Activated CD8-positive, alpha-beta memory T cell treated with anti-CD3 and anti-CD28 coated beads, Interleukin-2, amount 50 U/mL, for 48 hours (primary cell): ENCODE measurements around the gene ENDOV.

Experiments used
- DNase-seq: peaks from one replicate; pipeline ENCODE4 v3.0.0-alpha.2; 2020

The ENDOV gene

DNA sequence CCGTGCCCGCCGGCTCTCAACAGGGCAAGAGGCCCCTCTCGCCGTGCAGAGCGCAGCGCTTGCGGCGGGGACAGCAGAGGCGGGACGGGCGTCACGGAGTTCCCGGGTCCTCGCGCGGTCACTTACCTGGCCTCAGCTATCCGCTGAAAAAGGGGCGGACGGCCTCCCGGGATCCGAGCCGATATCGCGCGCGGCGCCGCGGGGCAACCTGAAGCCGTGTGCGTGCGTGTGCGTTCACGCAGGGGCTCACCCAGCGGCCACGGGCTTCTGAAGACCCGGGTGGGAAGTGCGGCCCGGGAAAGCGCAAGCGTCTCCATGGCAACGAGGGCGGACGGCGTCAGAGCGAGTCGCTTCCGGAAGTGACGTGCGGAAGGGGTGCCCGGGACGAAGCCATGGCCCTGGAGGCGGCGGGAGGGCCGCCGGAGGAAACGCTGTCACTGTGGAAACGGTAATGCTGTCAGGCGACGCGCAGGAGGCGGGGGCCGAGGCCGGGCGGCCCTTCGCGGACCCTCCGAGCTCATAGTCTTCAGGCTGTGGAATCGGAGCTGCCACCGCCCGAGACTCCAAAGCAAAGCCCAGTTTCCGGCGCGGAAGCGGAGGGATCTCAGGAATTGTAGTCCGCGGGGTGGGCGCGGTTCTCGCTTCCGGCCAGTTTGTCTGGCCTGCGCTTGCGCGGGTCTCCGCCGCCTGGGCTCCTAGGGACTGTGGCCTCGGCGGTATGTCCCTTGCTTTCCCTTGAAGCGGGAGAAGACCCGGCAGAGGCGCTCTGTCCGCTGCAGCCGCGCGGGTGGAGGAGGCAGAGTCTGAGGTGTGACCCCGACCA, at the start of gene ENDOV:
TSS of gene ENDOV (plus strand) at position 365 of the 823 bp plus-strand sequence. CDS start at position 393, 28 bp downstream.
- DNase-seq: peak; percentile 95

DNA sequence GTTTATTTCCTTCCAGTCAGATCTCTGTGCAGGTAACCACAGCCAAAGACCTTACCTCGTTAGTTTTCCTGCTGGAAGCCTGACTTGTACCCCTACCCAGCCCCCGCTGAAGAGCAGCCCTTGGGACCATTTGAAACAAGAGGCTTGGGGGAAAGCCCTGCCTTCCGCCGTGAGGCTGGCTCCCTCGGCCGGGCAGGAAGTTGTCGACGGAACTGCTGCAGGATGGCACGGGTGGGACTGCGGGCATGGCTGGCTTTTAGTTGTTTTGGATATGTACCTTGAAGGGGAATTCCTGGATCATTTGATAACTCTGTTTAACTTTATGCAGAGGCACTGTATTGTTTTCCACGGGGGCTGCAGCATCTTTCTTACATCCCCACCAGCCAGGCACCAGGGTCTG, 49.0 kb upstream of the ENDOV start:
- DNase-seq: no peak

DNA sequence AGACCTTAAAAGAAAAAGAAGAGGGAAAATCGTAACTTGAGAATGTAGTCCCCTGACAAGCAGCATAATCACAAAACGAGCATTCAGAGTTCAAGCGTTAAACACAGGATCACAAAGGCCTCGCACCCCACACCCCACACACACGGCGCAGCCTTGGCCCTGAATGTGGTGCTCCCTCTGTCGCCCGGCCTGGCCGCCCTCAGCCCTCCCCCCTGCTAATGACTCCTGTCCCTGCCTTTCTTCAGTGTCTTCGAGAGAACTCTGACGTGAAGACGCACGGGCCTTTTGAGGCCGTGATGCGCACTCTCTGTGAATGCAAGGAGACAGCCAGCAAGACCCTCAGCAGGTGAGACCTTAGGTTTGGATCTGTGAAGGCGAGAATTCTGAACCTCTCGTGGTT, 47.5 kb upstream of the ENDOV start:
- no peak for DNase-seq

DNA sequence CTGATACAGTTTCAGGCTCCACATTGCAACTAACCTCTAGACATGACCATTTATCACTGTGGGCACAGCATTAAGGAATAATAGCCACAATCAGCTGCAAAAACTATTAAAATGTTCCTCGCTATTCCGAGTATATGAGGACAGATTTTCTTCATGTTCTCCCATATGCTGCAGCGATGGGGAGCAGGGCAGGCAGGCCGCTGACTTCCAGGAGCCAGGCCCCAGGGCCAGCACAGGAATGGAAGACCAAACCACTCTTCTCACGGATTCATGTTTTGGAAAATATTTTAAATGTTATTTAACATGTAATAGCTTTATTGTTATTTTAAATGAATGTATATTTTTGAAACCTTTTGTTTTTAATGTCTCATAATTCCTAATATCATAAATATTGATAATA, 43.8 kb upstream of the ENDOV start:
- DNase-seq: no peak

DNA sequence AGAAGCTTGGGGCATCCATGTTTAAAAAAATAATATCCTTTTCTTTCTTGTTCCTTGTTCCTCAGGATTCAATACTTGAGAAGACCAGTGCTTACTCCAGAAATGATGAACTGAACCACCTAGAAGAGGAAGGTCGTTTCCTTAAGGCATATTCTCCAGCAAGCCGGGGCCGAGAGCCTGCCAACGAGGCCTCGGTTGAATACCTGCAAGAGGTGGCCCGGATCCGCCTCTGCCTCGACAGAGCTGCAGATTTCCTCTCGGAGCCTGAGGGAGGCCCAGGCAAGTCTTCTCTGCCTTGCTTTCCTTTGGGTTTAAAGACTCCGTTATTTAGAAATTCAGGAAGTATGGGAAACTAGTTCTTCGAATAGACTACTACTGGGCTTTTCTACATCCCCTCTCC, 42.5 kb upstream of the ENDOV start:
- no peak for DNase-seq

DNA sequence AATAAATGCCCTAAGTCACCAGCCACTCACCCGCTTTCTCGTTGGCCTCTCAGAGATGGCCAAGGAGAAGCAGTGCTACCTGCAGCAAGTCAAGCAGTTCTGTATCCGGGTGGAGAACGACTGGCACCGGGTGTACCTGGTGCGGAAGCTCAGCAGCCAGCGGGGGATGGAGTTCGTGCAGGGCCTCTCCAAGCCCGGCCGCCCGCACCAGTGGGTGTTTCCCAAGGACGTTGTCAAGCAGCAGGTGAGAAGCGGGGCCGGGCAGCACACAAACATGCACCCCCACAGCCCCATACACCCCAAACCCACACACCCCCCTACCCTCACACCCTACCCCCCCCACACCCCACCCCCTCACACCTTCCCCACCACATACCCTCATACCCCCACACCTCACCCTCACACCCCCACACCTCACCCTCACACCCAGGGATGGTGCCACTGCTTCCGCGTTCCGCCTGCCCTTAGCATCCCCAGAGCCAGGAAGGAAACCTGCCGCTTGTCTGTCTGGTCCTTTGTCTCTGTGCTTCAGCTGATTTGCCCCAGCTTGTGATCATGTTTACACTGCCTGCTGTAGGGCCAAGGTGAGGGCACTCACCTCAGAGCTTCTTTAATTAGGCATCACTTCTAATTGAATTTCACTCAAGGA, 41.9 kb upstream of the ENDOV start:
- DNase-seq: no peak

DNA sequence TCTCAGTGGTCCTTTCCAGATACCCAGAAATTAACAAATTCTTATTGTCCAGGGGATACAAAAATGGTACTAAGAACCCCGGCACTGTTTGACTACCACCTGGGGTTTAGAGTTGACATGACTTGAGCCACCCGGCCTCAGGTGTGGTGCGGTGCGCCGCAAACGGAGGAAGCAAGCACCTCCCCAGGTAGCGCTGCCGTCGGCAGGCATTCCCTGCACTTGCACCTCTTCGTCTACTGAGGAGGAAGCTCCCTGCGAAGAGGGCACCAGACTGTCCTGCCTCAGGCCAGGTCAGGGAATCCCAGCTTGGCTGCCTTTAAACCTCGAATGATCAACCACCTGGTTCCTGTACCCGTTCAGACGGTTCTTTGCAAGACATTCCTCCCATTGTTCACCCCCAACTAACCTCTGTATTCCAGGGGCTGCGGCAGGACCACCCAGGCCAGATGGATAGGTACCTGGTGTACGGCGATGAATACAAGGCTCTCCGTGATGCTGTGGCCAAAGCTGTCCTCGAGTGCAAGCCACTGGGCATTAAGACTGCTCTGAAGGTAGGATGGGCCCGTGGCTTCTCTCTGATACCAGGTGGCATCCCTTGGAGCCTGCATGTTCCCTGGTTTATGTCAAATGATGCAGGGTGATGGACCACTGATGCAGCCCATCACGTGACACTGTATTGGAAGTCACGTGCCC, 40.8 kb upstream of the ENDOV start:
- DNase-seq: no peak

DNA sequence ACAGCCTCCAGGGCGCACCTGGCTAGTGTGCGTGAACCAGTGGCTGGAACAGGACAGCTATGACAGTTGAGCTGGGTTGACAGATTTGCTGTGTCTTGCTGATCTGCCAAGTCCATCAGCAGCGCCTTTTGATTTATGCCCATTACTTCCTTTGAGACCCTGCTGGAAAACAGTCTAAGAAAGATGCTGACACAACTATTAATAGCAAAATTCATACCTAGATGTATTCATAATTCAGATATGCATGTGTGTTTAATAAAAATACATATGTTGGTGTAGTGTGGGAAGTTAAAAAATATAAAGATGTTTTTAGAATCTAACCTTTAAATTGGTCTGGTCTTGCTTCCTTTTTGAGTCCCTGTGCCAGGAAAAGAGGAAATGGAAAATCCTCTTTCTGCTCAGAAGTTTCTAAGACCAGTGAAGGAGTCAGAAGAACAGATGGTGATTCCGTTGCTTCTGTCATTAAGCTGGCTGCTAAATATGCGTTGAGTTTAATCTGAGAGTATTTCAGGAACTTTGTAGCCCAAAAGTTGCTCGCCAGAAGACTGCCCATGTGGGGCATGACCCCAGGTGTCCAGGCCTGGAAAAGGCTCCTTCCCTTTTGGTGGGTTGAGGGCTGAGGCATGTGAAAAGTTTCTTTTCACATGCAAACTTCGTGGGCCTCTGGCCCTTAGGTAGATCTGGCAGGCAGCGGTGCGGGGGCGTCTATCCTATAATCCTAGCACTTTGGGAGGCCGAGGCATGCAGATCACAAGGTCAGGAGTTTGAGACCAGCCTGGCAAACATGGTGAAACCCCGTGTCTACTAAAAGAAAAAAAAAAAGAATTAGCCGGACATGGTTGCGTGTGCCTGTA, 40.0 kb upstream of the ENDOV start:
- DNase-seq: no peak

DNA sequence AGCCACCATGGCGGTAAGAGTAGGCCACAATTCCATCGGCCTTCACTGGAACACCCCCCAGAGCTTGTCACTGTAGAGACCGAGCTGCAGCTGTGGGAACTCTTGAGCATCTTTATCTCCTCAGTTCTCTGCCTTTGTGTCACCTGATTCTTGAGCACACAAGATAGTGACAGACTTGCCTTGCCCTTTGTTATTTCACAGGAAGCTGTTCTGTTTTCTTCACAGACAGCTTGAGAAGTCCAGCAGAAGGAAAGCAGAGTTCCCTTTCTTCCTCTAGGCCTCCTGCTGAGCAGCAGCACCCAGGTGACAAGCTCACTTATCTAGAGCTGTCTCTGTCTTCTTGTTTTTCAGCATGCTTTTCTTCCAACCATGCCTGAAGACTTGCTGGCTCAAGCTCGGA, 38.4 kb upstream of the ENDOV start:
- no peak for DNase-seq

DNA sequence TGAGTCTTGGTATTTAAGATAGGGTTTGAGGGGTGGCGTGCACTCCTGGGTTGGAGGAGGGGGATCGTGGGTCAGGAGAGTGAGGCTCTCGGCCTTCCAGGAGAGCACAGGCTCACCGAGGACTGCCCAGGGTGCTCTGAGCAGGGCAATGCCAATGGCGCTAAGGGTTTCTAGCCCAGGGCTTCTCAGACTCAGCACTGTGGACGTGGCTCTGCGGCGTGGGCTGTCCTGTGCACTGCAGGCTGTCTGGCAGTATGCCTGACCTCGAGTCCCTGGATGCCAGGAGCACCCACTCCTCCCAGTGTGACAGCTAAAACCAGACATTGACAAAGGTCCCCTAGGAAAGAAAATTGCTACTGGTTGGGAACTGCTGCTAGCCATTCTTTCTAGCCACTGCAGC, 37.2 kb upstream of the ENDOV start:
- no peak for DNase-seq

DNA sequence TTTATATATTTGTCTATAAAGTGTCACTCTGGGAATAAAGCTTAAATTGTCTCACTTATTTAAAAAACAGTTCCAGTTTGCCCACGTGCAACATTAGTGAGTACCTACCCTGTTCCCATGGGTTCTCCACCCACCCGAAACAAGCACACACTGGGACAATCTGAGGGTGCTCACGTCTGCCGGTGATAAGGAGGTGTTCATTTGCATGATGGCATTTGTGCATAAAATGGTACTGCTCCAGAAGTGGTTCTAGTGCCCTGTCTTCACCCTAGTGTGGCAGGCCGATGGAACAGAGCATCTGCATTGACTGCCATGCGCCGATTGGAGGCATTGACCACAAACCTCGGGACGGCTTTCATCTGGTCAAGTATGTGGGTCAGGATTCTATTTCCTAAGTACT, 35.6 kb upstream of the ENDOV start:
- DNase-seq: no peak

DNA sequence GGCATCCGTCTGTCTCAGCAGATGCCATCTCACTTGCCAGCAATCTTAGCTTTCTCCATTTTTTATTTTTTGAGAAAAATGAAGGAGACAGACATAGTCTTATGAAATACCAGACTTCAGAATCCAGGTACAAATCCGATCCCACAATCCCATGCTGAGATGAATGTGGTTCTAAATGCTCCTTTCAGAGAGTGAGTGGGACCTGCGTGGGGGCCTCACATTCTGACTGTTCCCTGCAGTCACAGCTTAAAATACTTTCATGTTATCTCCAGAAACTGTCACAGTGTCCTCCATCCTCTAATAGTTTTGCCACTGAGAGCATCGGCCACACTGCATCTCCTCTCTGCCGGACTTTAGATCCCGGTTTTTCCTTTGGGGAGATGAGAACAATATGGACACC, 34.9 kb upstream of the ENDOV start:
- no peak for DNase-seq

DNA sequence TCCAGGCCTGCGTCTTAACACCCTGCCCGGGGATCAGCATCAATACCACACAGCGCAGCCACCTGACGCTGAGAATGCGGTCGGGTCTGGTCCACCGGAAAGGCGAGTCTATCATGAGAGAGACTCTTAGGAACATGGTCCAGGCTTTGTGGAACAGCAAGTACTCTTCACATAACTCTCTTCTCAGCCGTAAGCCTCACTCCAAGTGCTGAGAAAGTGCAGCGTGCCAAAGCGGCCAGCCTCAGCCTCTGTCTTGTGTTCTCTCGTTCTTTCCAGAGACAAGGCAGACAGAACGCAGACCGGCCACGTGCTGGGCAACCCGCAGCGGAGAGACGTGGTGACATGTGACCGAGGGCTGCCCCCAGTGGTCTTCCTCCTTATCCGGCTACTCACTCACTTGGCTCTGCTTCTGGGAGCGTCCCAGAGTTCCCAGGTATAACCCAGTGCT, 34.4 kb upstream of the ENDOV start:
- no peak for DNase-seq

DNA sequence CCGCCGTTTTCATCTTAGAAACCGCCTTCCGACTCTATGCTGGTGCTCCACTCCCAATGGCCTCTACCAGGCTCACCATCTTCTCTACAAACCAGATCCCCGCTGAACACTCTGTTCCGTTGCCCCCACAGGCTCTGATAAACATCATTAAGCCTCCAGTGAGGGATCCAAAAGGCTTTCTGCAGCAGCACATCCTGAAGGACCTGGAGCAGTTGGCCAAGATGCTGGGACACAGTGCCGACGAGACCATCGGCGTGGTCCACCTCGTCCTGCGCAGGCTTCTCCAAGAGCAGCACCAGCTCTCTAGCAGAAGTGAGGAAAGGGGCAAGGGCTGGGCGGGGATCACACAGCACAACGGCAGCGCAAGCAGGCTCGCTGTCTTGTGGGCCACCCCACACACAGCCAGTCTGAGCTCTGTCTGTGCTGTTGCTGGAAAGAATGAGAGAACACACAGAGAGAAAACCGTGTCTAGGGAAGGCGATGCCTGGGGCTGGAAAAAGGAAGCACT, 33.5 kb upstream of the ENDOV start:
- no peak for DNase-seq

DNA sequence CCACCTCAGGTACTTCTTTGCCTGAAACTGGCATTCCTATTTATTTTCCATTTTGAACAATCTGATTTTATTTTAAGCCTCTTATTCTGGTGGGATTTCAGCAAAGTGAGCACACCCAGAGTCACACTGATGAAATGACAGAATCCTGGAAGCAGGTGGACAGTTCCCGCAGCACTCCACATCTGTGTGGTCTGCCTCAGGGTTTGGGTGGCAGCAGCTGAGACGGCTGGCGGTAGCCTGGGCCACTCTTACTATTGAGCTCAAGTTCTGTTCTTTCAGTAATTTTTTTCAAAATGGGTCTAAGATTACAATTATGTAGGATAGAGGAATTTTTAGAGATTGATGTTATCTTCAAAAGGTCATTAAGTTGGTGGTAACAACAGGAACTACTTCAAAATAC, 32.5 kb upstream of the ENDOV start:
- no peak for DNase-seq

DNA sequence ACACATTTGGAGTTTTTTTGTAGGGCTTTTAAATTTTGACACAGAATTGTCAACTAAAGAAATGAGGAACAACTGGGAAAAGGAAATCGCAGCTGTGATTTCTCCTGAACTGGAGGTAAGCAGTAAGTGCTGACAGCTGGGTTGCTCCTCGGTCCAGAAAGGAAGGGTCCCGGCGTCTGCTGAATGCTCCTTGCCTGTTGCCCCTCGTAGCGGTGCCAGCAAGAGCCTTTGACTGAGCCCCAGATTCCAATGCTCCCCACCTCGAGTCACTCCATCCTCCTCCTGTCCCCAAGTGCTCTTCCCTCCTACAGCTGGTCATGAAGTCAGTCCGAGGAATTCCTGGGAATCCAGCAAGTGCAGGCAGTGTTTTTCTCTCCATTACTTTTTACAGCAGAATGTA, 32.0 kb upstream of the ENDOV start:
- no peak for DNase-seq

DNA sequence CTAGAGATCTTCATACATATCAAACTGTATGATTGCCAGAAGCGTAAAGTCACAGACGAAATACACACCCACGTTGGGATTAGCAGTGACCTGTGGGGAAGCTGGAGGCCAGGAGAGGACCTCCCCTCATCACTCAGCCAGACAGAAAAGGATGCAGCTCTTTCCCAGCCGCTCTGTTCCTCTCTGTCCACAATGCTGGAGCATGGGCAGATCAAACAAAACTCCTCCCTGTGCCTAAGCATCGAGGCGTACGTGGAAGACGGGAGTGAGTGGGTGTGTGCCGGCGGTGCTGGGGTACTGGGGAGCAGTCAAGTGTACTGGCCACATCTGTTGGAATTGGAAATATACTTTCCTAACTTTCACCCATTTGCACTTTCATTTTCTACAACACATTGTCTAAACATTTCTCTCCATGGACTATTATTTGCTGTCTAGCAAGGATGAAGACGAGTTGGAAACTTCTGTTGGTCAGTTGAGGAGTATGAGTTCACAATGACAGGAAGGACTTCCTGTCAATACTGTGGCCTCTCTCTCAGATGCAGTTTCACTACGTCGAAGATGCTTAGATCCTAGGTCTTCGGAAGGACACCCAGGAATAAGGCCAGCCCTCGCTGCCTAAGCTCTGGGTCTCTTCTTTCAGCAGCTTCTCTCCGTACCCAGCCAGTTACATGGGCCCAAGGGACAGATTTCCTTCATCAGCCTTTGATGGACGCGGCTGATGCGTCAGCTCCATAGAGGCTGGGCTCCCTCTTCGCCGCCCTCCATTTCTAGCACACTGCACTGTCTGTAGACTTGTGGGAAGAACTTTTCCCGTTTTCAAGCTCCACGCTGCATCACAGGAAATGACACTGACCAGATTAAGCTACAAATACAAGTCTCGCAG, 30.6 kb upstream of the ENDOV start:
- no peak for DNase-seq

DNA sequence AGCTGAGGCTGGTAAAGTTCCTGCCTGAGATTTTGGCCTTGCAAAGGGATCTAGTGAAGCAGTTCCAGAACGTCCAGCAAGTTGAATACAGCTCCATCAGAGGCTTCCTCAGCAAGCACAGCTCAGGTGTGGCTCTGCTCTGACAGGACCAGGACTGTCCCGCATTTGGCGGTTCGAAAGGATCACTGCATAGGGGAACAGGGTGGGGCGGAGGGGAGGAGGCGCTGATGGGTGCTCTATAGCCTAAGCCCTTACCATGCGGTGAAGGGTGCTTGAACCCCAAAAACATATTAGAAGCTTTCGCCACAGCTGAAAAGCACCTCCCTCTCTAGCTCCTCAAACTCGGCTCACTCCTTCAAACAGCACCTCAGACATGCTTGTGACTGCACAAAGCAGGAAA, 29.9 kb upstream of the ENDOV start:
- DNase-seq: no peak

DNA sequence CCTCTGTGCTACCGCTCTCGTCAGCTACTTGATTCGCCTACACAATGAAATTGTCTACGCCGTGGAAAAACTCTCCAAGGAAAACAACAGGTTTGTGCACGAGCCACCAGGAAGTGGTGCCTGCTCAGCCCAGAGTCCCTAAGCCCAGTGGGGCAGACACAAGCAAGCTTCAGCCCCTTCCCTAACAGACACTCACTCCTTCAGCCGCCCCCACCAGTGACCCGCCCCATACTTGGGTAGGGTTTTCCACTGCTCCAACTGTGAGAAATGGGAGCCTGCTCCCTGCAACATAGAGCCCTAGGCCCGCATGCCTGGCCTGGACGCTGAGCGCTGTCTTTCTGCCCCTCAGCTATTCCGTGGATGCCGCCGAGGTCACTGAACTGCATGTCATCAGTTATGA, 28.6 kb upstream of the ENDOV start:
- no peak for DNase-seq

DNA sequence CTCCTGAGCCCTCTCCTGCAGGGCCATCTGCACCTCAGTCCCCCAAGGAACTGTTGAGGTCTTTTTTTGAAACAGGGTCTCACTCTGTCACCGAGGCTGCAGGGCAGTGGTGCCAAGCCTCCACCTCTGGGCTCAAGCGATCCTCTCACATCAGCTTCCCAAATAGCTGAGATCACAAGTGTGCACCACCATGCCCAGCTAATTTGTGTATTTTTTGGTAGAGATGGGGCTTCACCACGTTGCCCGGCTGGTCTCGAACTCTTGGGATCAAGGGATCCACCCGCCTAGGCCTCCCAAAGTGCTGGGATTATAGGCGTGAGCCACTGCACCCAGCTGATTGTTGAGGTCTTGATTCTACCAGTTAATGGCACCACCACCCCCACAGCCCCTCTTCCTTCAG, 27.9 kb upstream of the ENDOV start:
- no peak for DNase-seq

DNA sequence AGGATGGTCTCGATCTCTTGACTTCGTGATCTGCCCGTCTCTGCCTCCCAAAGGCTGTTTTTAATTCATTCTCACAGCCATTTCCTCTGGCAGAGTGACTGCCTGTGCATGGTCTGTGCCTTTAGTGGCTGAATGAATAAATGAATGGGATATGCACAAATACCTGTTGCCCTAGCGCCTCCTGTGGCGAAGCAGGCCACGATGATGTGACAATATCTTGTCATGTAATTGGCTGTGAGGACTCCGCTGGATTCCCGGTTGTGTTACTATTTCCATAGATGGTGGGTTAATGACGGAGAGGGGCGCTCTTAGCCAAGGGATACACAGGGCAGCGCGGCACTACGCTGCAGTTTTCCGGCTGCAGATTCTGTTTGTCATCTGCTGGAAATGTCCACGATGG, 26.8 kb upstream of the ENDOV start:
- no peak for DNase-seq

DNA sequence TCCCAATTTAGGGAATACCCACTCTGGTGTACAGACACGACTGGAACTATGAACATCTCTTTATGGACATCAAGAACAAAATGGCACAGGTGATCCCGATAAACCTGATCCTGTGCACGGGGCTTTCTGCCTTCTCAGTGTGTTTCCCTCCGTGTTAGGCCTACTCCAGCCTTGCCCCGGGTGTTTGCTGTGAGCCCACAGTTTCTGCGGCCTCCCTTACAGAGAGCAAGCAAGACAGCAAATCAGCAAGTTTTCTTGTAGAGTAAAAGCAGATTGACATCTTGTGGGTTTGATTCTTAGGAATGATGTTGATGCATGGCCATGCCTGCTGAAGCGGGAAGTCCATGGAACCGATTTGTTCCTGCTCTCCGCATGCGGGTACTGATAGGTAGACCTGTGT, 26.4 kb upstream of the ENDOV start:
- DNase-seq: no peak
